MM.1S (cell line): ENCODE results near the gene ARHGEF2.

Experiments
- DNase-seq: peaks from one replicate; pipeline ENCODE4 v3.0.0-alpha.2; 2015
- H2AFZ ChIP-seq: fragments of 300-600 bp; sonication (generic); 2 replicates; pipeline ENCODE4 v1.6.0; 2016; ENCODE audit warnings: antibody characterized with exemption, low read length
- H3F3A ChIP-seq: fragments of 300-600 bp; sonication (generic); 2 replicates; pipeline ENCODE4 v1.6.1; 2016; ENCODE audit warnings: mild to moderate bottlenecking, antibody characterized with exemption, low read length, moderate library complexity, mixed read lengths; ENCODE audit not compliant: insufficient read depth
- H3K27ac ChIP-seq: fragments of 300-600 bp; sonication (generic); 2 replicates; pipeline ENCODE4 v1.5.1; 2016; ENCODE audit warnings: mild to moderate bottlenecking, low read length
- H3K27me3 ChIP-seq: fragments of 300-600 bp; sonication (generic); replicated peaks from 2 replicates; pipeline ENCODE4 v1.6.0; 2016; ENCODE audit warnings: low read length; ENCODE audit not compliant: insufficient read depth
- H3K36me3 ChIP-seq: fragments of 300-600 bp; sonication (generic); replicated peaks from 2 replicates; pipeline ENCODE4 v1.6.1; 2016; ENCODE audit warnings: mild to moderate bottlenecking, low read length, mixed read lengths; ENCODE audit not compliant: insufficient read depth
- H3K4me1 ChIP-seq: fragments of 300-600 bp; sonication (generic); 2 replicates; pipeline ENCODE4 v1.6.1; 2016; ENCODE audit warnings: low read length, mixed read lengths
- H3K4me2 ChIP-seq: fragments of 300-600 bp; sonication (generic); 2 replicates; pipeline ENCODE4 v1.6.0; 2016; ENCODE audit warnings: low read depth, low read length
- H3K4me3 ChIP-seq: fragments of 300-600 bp; sonication (generic); 2 replicates; pipeline ENCODE4 v1.5.1; 2016; ENCODE audit warnings: low read length, mixed read lengths
- H3K79me2 ChIP-seq: fragments of 300-600 bp; sonication (generic); 2 replicates; pipeline ENCODE4 v1.6.1; 2016; ENCODE audit warnings: mixed run types, low read length, mixed read lengths
- H3K9ac ChIP-seq: fragments of 300-600 bp; sonication (generic); 2 replicates; pipeline ENCODE4 v1.6.1; 2016; ENCODE audit warnings: low read length, mixed read lengths
- H3K9me2 ChIP-seq: fragments of 300-600 bp; sonication (generic); replicated peaks from 2 replicates; pipeline ENCODE4 v1.6.1; 2016; ENCODE audit warnings: mild to moderate bottlenecking, low read length, mixed read lengths; ENCODE audit not compliant: insufficient read depth
- H3K9me3 ChIP-seq: fragments of 300-600 bp; sonication (generic); replicated peaks from 2 replicates; pipeline ENCODE4 v1.6.1; 2016; ENCODE audit warnings: mild to moderate bottlenecking, low read length, mixed read lengths; ENCODE audit not compliant: insufficient read depth
- H4K20me1 ChIP-seq: fragments of 300-600 bp; sonication (generic); 2 replicates; pipeline ENCODE4 v1.6.1; 2016; ENCODE audit warnings: mild to moderate bottlenecking, low read length, moderate library complexity, mixed read lengths; ENCODE audit not compliant: insufficient read depth
- CTCF ChIP-seq: fragments of 300-600 bp; sonication (generic); IDR thresholded peaks from 2 replicates; pipeline ENCODE4 v1.5.1; 2016; ENCODE audit warnings: antibody characterized with exemption, low read length, mixed read lengths
- EZH2 ChIP-seq: fragments of 300-600 bp; sonication (generic); optimal IDR thresholded peaks from 2 replicates; pipeline ENCODE3; 2017; ENCODE audit warnings: low read depth, mild to moderate bottlenecking, antibody characterized with exemption, low read length, mixed read lengths
- EZH2phosphoT487 ChIP-seq: fragments of 300-600 bp; sonication (generic); IDR thresholded peaks from 2 replicates; pipeline ENCODE4 v1.6.1; 2018; ENCODE audit warnings: antibody characterized with exemption, low read length

Gene ARHGEF2

GRCh38 chr1:155974208-155975115, 3.9 kb downstream of the ARHGEF2 start:
- Histone ChIP-seq H3K4me1 (peaks cover 46% of the 10 kb centered on the region), H3K4me3 (peak overlapping the region; percentile 84), H3K27ac (peak overlapping the region; percentile 93; the same call in 1 of the 2 replicates), H3F3A (peaks cover 51% of the 10 kb centered on the region), H3K9me2 (no peaks in the 10 kb centered on the region), H3K4me2 (peak overlapping the region; percentile 94), H2AFZ (no peak overlapping the region), H3K9me3 (no peaks in the 10 kb centered on the region), H3K27me3 (no peaks in the 10 kb centered on the region), H3K36me3 (peaks cover 4% of the 10 kb centered on the region; the same call in 1 of the 2 replicates), H3K9ac (peak overlapping the region; percentile 87; the same call in 1 of the 2 replicates), H4K20me1 (peaks cover 50% of the 10 kb centered on the region), H3K79me2 (peaks cover 100% of the 10 kb centered on the region)
- no peak for DNase-seq
- TF ChIP-seq EZH2phosphoT487 (no peak), EZH2 (no peak), CTCF (no peak)

- Histone ChIP-seq H4K20me1 (peaks cover 55% of the 10 kb centered on the region), H3K9ac (no peak overlapping the region), H2AFZ (no peak overlapping the region), H3K4me1 (peaks cover 53% of the 10 kb centered on the region), H3K9me3 (no peaks in the 10 kb centered on the region), H3K4me2 (peak overlapping the region; percentile 94; the same call in 1 of the 2 replicates), H3K27me3 (no peaks in the 10 kb centered on the region), H3K9me2 (no peaks in the 10 kb centered on the region), H3K4me3 (no peak overlapping the region), H3F3A (peaks cover 48% of the 10 kb centered on the region), H3K79me2 (peaks cover 100% of the 10 kb centered on the region), H3K27ac (no peak overlapping the region), H3K36me3 (peaks cover 10% of the 10 kb centered on the region)
- DNase-seq: no peak
- no peak for TF ChIP-seq EZH2
- TF ChIP-seq CTCF: no peak
- no peak for TF ChIP-seq EZH2phosphoT487
These were observed 4.6 kb downstream of the ARHGEF2 start for GRCh38 chr1:155973723-155974122.

GRCh38 chr1:155971910-155972809, 6.2 kb downstream of the ARHGEF2 start:
- TF ChIP-seq EZH2 (no peak), CTCF (no peak), EZH2phosphoT487 (no peak)
- Histone ChIP-seq H3K27me3 (no peaks in the 10 kb centered on the region), H3F3A (peaks cover 34% of the 10 kb centered on the region), H3K9me3 (no peaks in the 10 kb centered on the region), H3K36me3 (peaks cover 26% of the 10 kb centered on the region), H3K9me2 (no peaks in the 10 kb centered on the region), H3K79me2 (peaks cover 100% of the 10 kb centered on the region), H2AFZ (no peak overlapping the region), H3K9ac (peak overlapping the region; percentile 8; the same call in 1 of the 2 replicates), H3K4me3 (peak overlapping the region; percentile 15; the same call in 1 of the 2 replicates), H3K27ac (peak overlapping the region; percentile 7; the same call in 1 of the 2 replicates), H3K4me2 (peak overlapping the region; percentile 40), H3K4me1 (peaks cover 65% of the 10 kb centered on the region), H4K20me1 (peaks cover 64% of the 10 kb centered on the region)
- DNase-seq: no peak
